Transverse colon (tissue), 3 donors: Measurements from ENCODE around the gene ZIC2.

Experiments
- EP300 ChIP-seq: sonication (generic); formaldehyde crosslinking; IDR thresholded peaks from one replicate; pipeline ENCODE4 v1.6.1; 2017; ENCODE audit warnings: antibody characterized with exemption, low read depth
- POLR2A ChIP-seq: fragments of 450-650 bp; IDR thresholded peaks from one replicate; pipeline ENCODE4 v1.6.1; 2016; ENCODE audit warnings: antibody characterized with exemption, mild to moderate bottlenecking, moderate library complexity
- TF ChIP-seq, protein P1 (sequence below), 5 experiments: fragments of 200-600 bp in 3 of 5; fragments of 450-650 bp in 2 of 5; sonication (generic) in 3 of 5; IDR thresholded peaks; 1 replicate in 2 of 5; 2 replicates in 3 of 5; pipeline ENCODE4 v1.5.1; 2016 to 2017; ENCODE audit warnings: antibody characterized with exemption in 5 of 5, inconsistent platforms in 3 of 5, mild to moderate bottlenecking in 2 of 5, moderate library complexity in 1 of 5

DNA sequence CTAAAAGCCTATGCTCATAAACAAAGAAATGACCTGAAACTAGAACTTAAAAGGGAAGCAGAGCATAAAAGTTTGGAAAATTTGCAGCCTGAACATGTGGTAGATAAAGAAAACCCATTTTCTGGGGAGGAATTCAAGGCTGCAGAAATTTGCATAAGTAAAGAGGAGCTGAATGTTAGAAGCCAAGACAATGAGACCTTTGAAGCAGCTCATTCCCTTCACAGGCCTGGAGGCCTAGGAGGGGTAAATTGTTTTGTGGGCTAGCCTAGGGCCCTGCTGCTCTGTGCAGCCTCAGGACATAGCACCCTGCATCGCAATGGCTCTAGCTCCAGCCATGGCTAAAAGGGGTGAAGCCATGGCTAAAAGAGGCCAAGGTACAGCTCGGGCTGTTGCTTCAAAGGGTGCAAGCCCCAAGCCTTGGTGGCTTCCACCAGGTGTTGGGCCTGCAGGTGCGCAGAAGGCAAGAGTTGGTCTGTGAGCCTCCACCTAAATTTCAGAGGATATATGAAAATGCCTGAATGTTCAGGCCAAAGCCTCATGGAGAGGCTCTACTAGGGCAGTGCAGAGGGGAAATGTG lies 38.3 kb downstream of the ZIC2 start:
- TF ChIP-seq EP300 (no peak), POLR2A (no peak)
- TF ChIP-seq, protein P1, sequence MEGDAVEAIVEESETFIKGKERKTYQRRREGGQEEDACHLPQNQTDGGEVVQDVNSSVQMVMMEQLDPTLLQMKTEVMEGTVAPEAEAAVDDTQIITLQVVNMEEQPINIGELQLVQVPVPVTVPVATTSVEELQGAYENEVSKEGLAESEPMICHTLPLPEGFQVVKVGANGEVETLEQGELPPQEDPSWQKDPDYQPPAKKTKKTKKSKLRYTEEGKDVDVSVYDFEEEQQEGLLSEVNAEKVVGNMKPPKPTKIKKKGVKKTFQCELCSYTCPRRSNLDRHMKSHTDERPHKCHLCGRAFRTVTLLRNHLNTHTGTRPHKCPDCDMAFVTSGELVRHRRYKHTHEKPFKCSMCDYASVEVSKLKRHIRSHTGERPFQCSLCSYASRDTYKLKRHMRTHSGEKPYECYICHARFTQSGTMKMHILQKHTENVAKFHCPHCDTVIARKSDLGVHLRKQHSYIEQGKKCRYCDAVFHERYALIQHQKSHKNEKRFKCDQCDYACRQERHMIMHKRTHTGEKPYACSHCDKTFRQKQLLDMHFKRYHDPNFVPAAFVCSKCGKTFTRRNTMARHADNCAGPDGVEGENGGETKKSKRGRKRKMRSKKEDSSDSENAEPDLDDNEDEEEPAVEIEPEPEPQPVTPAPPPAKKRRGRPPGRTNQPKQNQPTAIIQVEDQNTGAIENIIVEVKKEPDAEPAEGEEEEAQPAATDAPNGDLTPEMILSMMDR (IDR thresholded peaks at IDR 0.05), result no peak
